Keratinocyte (primary cell): Measurements from ENCODE around the gene RUNX1. TPM values are rescaled to one million over a fixed set of nuclear protein-coding genes. Genes with fewer than 3 reads are reported as not detected.

ENCODE experiments used
- DNase-seq: peaks from one replicate; pipeline ENCODE4 v3.0.0-alpha.2; 2011; ENCODE audit warnings: low read depth, missing footprints, low spot score
- FAIRE-seq: peaks from 2 replicates; lab custom pipeline; 2011; peaks lifted over from hg19 to GRCh38; lab: Jason Lieb, UNC
- H2AFZ ChIP-seq: 2 replicates; pipeline ENCODE4 v1.6.0; 2012; ENCODE audit warnings: low read length, control low read depth, inconsistent platforms; ENCODE audit not compliant: control insufficient read depth
- H3K27ac ChIP-seq: 2 replicates; pipeline ENCODE4 v1.5.1; 2011; ENCODE audit warnings: low read length; ENCODE audit not compliant: control insufficient read depth, insufficient read depth
- H3K27me3 ChIP-seq: 3 replicates; pipeline ENCODE4 v1.6.0; 2011; ENCODE audit warnings: low read length; ENCODE audit not compliant: control insufficient read depth, insufficient read depth; ENCODE audit errors: extremely low read depth
- H3K36me3 ChIP-seq, 2 experiments: 2 replicates in 1 of 2; 3 replicates in 1 of 2; pipeline ENCODE4 v1.5.1; 2011; ENCODE audit warnings: low read length in 2 of 2, mild to moderate bottlenecking in 1 of 2; ENCODE audit not compliant: control insufficient read depth in 2 of 2, insufficient read depth in 2 of 2; ENCODE audit errors: extremely low read depth in 1 of 2
- H3K4me1 ChIP-seq: 3 replicates; pipeline ENCODE4 v1.5.1; 2011; ENCODE audit warnings: low read length; ENCODE audit not compliant: control insufficient read depth, insufficient read depth; ENCODE audit errors: extremely low read depth
- H3K4me2 ChIP-seq: 3 replicates; pipeline ENCODE4 v1.6.0; 2011; ENCODE audit warnings: low read depth, low read length; ENCODE audit not compliant: control insufficient read depth, insufficient read depth; ENCODE audit errors: extremely low read depth
- H3K4me3 ChIP-seq, 3 experiments: fragments of 200-600 bp in 1 of 3; sonication (generic) in 1 of 3; 2 replicates in 2 of 3; 3 replicates in 1 of 3; pipeline ENCODE4 v1.5.1; 2011 to 2016; ENCODE audit warnings: low read length in 3 of 3, mild to moderate bottlenecking in 3 of 3, control low read depth in 2 of 3, inconsistent platforms in 1 of 3, low read depth in 1 of 3, mixed read lengths in 1 of 3, mixed run types in 1 of 3, moderate library complexity in 1 of 3; ENCODE audit not compliant: control insufficient read depth in 2 of 3, insufficient read depth in 2 of 3; ENCODE audit errors: extremely low read depth in 1 of 3
- H3K79me2 ChIP-seq: 2 replicates; pipeline ENCODE4 v1.6.0; 2012; ENCODE audit warnings: low read length; ENCODE audit not compliant: control insufficient read depth, insufficient read depth
- H3K9ac ChIP-seq: 3 replicates; pipeline ENCODE4 v1.6.0; 2011; ENCODE audit warnings: low read length; ENCODE audit not compliant: control insufficient read depth, insufficient read depth; ENCODE audit errors: extremely low read depth
- H3K9me1 ChIP-seq: 3 replicates; pipeline ENCODE4 v1.6.0; 2011; ENCODE audit warnings: low read length; ENCODE audit not compliant: control insufficient read depth, insufficient read depth; ENCODE audit errors: extremely low read depth
- H3K9me3 ChIP-seq: 2 replicates; pipeline ENCODE4 v1.5.1; 2012; ENCODE audit warnings: low read depth, low read length; ENCODE audit not compliant: control insufficient read depth
- H4K20me1 ChIP-seq: 3 replicates; pipeline ENCODE4 v1.6.0; 2011; ENCODE audit warnings: low read length; ENCODE audit not compliant: control insufficient read depth, insufficient read depth; ENCODE audit errors: extremely low read depth
- CTCF ChIP-seq, 3 experiments: IDR thresholded peaks in 1 of 3; conservative IDR thresholded peaks in 1 of 3; optimal IDR thresholded peaks in 1 of 3; 2 replicates in 2 of 3; 3 replicates in 1 of 3; pipeline versions ENCODE3 to v1.5.1; 2011; ENCODE audit warnings: low read length in 3 of 3, mild to moderate bottlenecking in 3 of 3, moderate library complexity in 2 of 3, control low read depth in 1 of 3, inconsistent platforms in 1 of 3; ENCODE audit not compliant: insufficient read depth in 2 of 3; ENCODE audit errors: extremely low read depth in 1 of 3
- EZH2 ChIP-seq: IDR thresholded peaks from one replicate; pipeline ENCODE4 v1.6.1; 2012; ENCODE audit warnings: inconsistent platforms, mild to moderate bottlenecking, low read length, moderate library complexity
- dilution Hi-C: fragments of 300-500 bp; cut with MboI; formaldehyde crosslinking; loops from one replicate; pipeline ENCODE4 v1.7.0; 2020; ENCODE audit warnings: low sequenced_read_pairs; ENCODE audit not compliant: extremely low pct_ligation_motif_present
- polyA plus RNA-seq, 5 experiments: library from polyadenylated mRNA; depleted of rRNA in 3 of 5; stranded (reverse) in 3 of 5; stranded (forward) in 1 of 5; unstranded in 1 of 5; fragments of >200 nt; gene quantifications; 1 replicate in 1 of 5; 2 replicates in 3 of 5; 3 replicates in 1 of 5; pipeline versions ENCODE4 v1.2.1 to v1.2.3, GENCODE V29; 2011 to 2012; ENCODE audit warnings: missing spikeins in 2 of 5, low read depth in 1 of 5, low replicate concordance in 1 of 5

The RUNX1 gene
- polyA plus RNA-seq, 1 donor (not counting 4 experiments of a cell fraction or from before 2014, with no cell fraction given), result 44.9 TPM

GRCh38 chr21:34991366-34991957 lies 57.6 kb downstream of the RUNX1 start:
- Histone ChIP-seq H3K36me3 (no peaks in the 10 kb centered on the region), H3K27me3 (no peaks in the 10 kb centered on the region), H3K9me1 (no peaks in the 10 kb centered on the region), H2AFZ (no peak overlapping the region), H3K4me2 (no peak overlapping the region), H3K9ac (no peak overlapping the region), H3K79me2 (no peaks in the 10 kb centered on the region), H3K27ac (no peak overlapping the region), H3K4me3 (no peak overlapping the region), H4K20me1 (no peaks in the 10 kb centered on the region), H3K9me3 (no peaks in the 10 kb centered on the region), H3K4me1 (peaks cover 13% of the 10 kb centered on the region)
- DNase-seq (no peak), FAIRE-seq (no peak)
- TF ChIP-seq CTCF (optimal IDR thresholded peaks at IDR 0.05 in 1 of 3, IDR thresholded peaks at IDR 0.05 in 1 of 3, conservative IDR thresholded peaks at IDR 0.05 in 1 of 3; ENCODE audit: extremely low read depth in 1 of 3, insufficient read depth in 2 of 3, low read length in 3 of 3) (no peak), EZH2 (no peak)
- dilution Hi-C loops, result no loop called here

- H3K4me2 ChIP-seq, result no peak overlapping the region
- DNase-seq (no peak), FAIRE-seq (no peak)
- H3K36me3 ChIP-seq, result no peaks in the 10 kb centered on the region
- no peak overlapping the region for H3K27ac ChIP-seq
- H4K20me1 ChIP-seq, result no peaks in the 10 kb centered on the region
- dilution Hi-C loops, result no loop called here
- H3K9me1 ChIP-seq, result no peaks in the 10 kb centered on the region
- no peak for TF ChIP-seq CTCF (optimal IDR thresholded peaks at IDR 0.05 in 1 of 3, IDR thresholded peaks at IDR 0.05 in 1 of 3, conservative IDR thresholded peaks at IDR 0.05 in 1 of 3; ENCODE audit: extremely low read depth in 1 of 3, insufficient read depth in 2 of 3, low read length in 3 of 3)
- TF ChIP-seq EZH2, result no peak
- H3K79me2 ChIP-seq, result no peaks in the 10 kb centered on the region
- no peak overlapping the region for H3K9ac ChIP-seq
- H3K4me1 ChIP-seq, result peaks cover 13% of the 10 kb centered on the region
- H3K9me3 ChIP-seq, result no peaks in the 10 kb centered on the region
- H3K27me3 ChIP-seq, result no peaks in the 10 kb centered on the region
- no peak overlapping the region for H2AFZ ChIP-seq
- H3K4me3 ChIP-seq, result no peak overlapping the region
Observed at GRCh38 chr21:34990842-34991241, 58.3 kb downstream of the RUNX1 start.
